Prostate gland (tissue), 2 donors: ENCODE measurements around the gene ESRP2. TPM values are rescaled to one million over a fixed set of nuclear protein-coding genes. Genes with fewer than 3 reads are reported as not detected.

Experiments used
- DNase-seq: peaks from one replicate; pipeline ENCODE4 v3.0.0-alpha.2; 2019; ENCODE audit warnings: low spot score
- H3K27ac ChIP-seq, 2 donors: fragments of 200-600 bp; sonication (generic); 2 replicates each; pipeline ENCODE4 v1.5.1; 2017 to 2019
- H3K27me3 ChIP-seq: fragments of 200-600 bp; sonication (generic); replicated peaks from 2 replicates; pipeline ENCODE4 v1.5.1; 2019; ENCODE audit not compliant: insufficient read depth
- H3K36me3 ChIP-seq, 2 donors: fragments of 200-600 bp; sonication (generic); 1 replicate in 1 of 2; 2 replicates in 1 of 2; pipeline versions ENCODE4 v1.5.1 to v1.8.1; 2017 to 2019
- H3K4me1 ChIP-seq: fragments of 200-600 bp; sonication (generic); replicated peaks from 2 replicates; pipeline ENCODE4 v1.5.1; 2019
- H3K4me3 ChIP-seq, 2 donors: fragments of 200-600 bp; sonication (generic); 2 replicates each; pipeline ENCODE4 v1.5.1; 2017 to 2019
- H3K9me3 ChIP-seq: fragments of 200-600 bp; sonication (generic); 2 replicates; pipeline ENCODE4 v1.5.1; 2017
- CTCF ChIP-seq, 4 experiments: fragments of 200-600 bp in 2 of 4; fragments of 450-650 bp in 2 of 4; sonication (generic) in 2 of 4; IDR thresholded peaks; 1 replicate in 3 of 4; 2 replicates in 1 of 4; pipeline ENCODE4 v1.5.1; 2016 to 2019; ENCODE audit warnings: antibody characterized with exemption in 4 of 4, mild to moderate bottlenecking in 2 of 4, moderate library complexity in 2 of 4
- POLR2A ChIP-seq: fragments of 450-650 bp; IDR thresholded peaks from one replicate; pipeline ENCODE4 v1.6.1; 2016; ENCODE audit warnings: antibody characterized with exemption, mild to moderate bottlenecking
- POLR2AphosphoS5 ChIP-seq: sonication (generic); formaldehyde crosslinking; IDR thresholded peaks from one replicate; pipeline ENCODE4 v1.6.1; 2017; ENCODE audit warnings: antibody characterized with exemption
- WGBS: methylation state at CpG from one replicate; pipeline ENCODE4 v1.1.5; 2018; 5-methylcytosine and 5-hydroxymethylcytosine counted together
- intact Hi-C: fragments of 100-400 bp; cut with DNase I; formaldehyde crosslinking; loops from one replicate; pipeline ENCODE4 v1.14.2; 2022
- total RNA-seq, 2 donors: library from RNA; depleted of rRNA; stranded (reverse); fragments of >200 nt; gene quantifications; one replicate each; pipeline ENCODE4 v1.1.0, GENCODE V29; 2016

Gene ESRP2
- total RNA-seq, 2 donors from 2014 or later = 24.5 to 48.1 TPM

DNA sequence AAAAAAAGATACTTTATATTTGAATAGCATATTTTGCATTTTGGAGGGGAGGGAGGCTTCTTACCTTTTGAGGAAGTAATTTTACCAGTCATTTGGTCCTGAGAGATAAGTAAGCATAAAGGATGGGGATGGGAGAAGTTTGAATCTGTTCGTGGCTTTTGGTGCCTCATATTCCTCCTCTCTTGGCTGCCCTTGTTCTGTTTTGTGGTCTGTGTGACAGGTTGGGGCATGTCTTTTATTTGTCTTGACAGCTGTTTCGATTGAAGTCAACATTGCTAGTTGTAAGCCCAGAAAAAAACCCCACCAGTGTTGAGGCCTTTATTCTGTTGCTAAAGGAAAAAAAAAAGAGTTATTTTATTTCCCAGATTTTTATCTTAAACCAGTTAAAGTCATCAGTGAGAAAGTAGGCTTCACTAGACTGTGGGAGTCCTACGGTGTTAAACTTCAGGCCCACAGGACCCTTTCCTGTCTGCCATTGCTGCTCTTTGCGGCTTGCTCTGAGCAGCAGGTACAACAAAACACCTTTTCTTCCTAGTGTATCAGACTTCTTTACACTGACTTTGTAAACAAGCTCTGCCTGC, 39.8 kb upstream of the ESRP2 start:
- no peaks in the 10 kb centered on the region for H3K27me3 ChIP-seq

DNA sequence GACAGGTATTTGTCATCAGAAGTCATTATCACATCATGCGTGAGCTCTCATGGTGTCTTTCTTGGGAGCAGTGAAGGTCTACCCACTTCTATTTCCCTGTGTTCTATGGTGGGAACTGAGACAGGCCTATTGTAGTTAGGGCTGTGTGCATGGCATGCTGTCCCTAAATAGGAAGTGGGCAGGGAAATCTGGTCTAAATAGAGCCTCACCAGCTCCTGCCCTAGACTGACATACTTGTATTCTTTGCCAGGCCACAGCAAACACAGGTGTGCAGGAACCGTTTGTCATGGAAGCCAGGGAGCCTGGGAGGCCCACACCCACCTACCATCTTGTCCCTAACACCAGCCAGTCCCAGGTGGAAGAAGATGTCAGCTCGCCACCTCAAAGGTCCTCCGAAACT, 38.5 kb upstream of the ESRP2 start:
- Histone ChIP-seq H3K4me3 (no peak overlapping the region), H3K9me3 (no peaks in the 10 kb centered on the region), H3K27ac (no peak overlapping the region), H3K36me3 (no peaks in the 10 kb centered on the region), H3K4me1 (peaks cover 2% of the 10 kb centered on the region), H3K27me3 (no peaks in the 10 kb centered on the region)
- TF ChIP-seq POLR2A = no peak
- TF ChIP-seq CTCF (IDR thresholded peaks at IDR 0.05) = no peak
- no peak for TF ChIP-seq POLR2AphosphoS5
- no peak for DNase-seq
- 89% methylated on average over 4 of the region's 4 CpGs for WGBS
- intact Hi-C loops = no loop called here

More for the DNA sequence above, 39.8 kb upstream of the ESRP2 start:
- DNase-seq = peak; percentile 65
- H3K4me1 ChIP-seq = peaks cover 2% of the 10 kb centered on the region
- peak overlapping the region; percentile 68 to 75 for H3K27ac ChIP-seq
- 21% methylated on average over 4 of the region's 4 CpGs for WGBS
- H3K9me3 ChIP-seq = no peaks in the 10 kb centered on the region
- intact Hi-C loops = no loop called here
- H3K4me3 ChIP-seq = no peak overlapping the region
- no peaks in the 10 kb centered on the region for H3K36me3 ChIP-seq
- TF ChIP-seq CTCF (IDR thresholded peaks at IDR 0.05) = no peak
- peak; percentile 51 for TF ChIP-seq POLR2AphosphoS5
- no peak for TF ChIP-seq POLR2A

GRCh38 chr16:68273896-68274295, 38.0 kb upstream of the ESRP2 start:
- no peak for DNase-seq
- intact Hi-C loops = no loop called here
- H3K4me1 ChIP-seq = peaks cover 2% of the 10 kb centered on the region
- no peak overlapping the region for H3K4me3 ChIP-seq
- WGBS = 92% methylated on average over 8 of the region's 8 CpGs
- H3K9me3 ChIP-seq = no peaks in the 10 kb centered on the region
- H3K27ac ChIP-seq = no peak overlapping the region
- TF ChIP-seq POLR2A = no peak
- no peak for TF ChIP-seq POLR2AphosphoS5
- no peak for TF ChIP-seq CTCF (IDR thresholded peaks at IDR 0.05)
- H3K36me3 ChIP-seq = no peaks in the 10 kb centered on the region
- H3K27me3 ChIP-seq = no peaks in the 10 kb centered on the region

DNA sequence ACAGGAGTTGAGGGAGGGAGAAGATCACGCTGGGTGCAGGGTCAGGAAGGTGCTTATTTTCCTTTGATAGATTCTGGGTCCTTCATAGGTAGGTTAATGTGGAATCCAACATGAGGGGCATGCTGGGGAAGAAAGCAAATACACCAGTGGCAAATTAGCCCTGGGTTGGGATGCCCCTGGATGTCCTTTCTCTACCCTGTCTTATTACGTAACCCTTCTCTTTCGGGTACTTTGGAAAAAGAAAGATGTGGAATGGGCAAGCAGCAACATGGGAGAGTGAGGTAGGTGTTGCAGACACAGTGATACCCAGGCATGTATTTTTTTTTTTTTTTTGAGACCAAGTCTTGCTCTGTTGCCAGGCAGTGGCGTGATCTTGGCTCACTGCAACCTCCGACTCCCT, 37.5 kb upstream of the ESRP2 start:
- WGBS = 84% methylated on average over 5 of the region's 5 CpGs
- Histone ChIP-seq H3K9me3 (no peaks in the 10 kb centered on the region), H3K27ac (no peak overlapping the region), H3K4me1 (peaks cover 2% of the 10 kb centered on the region), H3K4me3 (no peak overlapping the region), H3K27me3 (no peaks in the 10 kb centered on the region), H3K36me3 (no peaks in the 10 kb centered on the region)
- TF ChIP-seq CTCF (IDR thresholded peaks at IDR 0.05) = no peak
- TF ChIP-seq POLR2AphosphoS5 = no peak
- no peak for TF ChIP-seq POLR2A
- no peak for DNase-seq
- intact Hi-C loops = no loop called here

DNA sequence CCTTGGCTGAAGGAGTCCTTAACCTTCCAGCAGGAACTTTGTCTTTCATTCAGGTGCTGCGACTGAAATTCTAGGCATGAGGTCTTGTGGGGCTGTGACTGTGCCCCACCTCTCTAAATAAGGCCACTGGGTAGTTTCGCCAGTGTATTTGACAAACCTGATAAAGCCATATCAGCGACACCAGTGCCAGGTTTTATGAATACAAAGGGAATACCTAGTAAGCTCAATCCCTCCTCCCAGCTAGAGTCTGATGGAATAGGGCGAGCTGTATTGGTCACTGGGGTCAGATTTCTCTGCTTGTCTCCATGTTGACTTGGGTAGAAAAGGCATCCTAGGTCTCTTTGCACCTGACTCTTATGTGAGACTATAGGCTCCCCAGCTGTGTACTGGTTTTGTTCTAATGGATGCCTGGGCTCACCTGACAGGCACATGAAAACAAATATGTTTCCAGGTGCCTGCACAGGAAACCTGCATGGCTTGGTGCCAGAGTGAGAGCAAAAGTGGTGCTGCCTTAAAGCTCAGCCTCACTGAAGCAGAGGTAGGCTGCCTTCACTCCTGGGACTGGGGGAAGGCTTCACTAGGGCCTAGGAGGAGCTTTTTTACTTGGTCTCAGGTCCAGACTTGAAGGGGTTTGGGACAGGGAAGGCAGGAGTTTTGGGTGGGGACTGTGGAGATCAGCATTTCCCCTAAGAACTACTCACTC, 36.7 kb upstream of the ESRP2 start:
- H3K27ac ChIP-seq = no peak overlapping the region
- TF ChIP-seq POLR2A (no peak), CTCF (IDR thresholded peaks at IDR 0.05) (no peak), POLR2AphosphoS5 (no peak)
- H3K27me3 ChIP-seq = no peaks in the 10 kb centered on the region
- intact Hi-C loops = no loop called here
- no peaks in the 10 kb centered on the region for H3K36me3 ChIP-seq
- H3K4me3 ChIP-seq = no peak overlapping the region
- WGBS = 85% methylated on average over 4 of the region's 4 CpGs
- no peaks in the 10 kb centered on the region for H3K9me3 ChIP-seq
- peak; percentile 20 for DNase-seq
- peaks cover 2% of the 10 kb centered on the region for H3K4me1 ChIP-seq
